Measurements from ENCODE around the gene MDP1.
A peak's percentile ranks its signal among the peaks of the same experiment; 100 is the strongest.

MDP1 gene

DNA sequence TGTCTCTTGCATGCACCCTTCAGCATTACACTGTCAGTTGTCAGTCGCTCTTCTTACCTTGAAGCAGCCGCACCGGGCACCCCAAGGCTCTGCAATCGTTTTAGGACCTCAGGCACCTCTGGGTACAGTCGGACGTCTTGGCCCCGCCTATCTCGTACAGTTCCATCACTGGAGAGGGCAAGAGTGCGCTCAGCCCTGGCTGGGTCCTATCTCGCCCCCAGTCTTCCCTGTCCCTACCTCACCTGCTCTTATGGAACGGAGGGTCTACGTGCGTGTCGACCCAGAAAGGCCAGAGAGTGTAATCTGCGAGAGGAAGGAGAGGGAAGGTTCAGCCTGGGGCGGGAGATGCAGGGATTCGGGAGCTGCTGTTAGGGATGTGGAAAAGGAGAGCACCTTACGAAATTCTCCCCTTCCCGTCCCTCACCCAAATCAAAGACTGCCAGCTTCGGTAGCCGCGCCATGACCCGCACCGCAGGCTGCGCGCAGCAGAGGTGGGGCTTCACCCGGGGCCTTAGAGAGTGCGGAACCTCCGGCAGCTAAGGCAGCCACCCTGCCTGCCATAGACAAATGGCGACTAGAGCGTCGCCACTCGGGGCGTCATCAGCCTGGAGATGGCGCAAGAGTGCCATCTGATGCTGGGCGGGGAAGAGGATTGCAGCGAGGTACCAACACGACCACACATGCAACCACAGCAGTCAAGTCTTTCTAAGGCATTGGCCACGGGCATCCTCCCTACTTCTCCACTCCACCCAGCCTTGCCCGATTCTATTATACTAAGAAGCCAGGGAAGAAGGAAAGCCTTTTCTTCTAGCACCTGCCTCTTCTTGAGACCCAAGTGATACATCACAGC is at the start of gene MDP1:
Gene MDP1, minus strand, starts transcription at position 572 of the 850 bp plus-strand sequence. Its CDS starts 111 bp downstream, at position 461.
- DNase-seq: peak; percentile 85 to 89

DNA sequence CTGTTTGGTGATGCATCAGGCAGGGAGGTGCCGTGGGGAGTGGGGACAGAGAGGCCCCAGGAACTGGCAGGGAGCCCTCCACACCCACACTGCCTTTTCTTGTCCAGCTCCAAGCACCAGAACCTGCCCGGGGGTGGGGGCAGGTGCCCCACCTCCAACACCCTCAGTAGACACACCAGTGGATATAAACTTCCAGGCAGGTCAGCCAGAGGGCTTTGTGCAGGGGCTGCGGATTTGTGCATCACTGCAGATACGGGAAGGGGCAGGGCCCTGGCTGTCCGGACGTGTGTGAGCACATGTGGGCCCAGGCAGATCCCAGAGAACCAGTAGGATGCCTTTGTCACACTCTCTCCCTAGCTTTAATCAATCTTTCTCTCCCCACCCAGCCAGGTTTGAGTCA is 48.4 kb upstream of the MDP1 start:
- no peak for DNase-seq

- DNase-seq: no peak
These were observed 48.0 kb upstream of the MDP1 start for GRCh38 chr14:24263848-24264247.

GRCh38 chr14:24262821-24263733 is 47.2 kb upstream of the MDP1 start, which contains the start of gene TGM1:
TSS of gene TGM1 (minus strand) at chr14:24263177. CDS start at chr14:24262352, 825 bp downstream.
- DNase-seq: no peak

DNA sequence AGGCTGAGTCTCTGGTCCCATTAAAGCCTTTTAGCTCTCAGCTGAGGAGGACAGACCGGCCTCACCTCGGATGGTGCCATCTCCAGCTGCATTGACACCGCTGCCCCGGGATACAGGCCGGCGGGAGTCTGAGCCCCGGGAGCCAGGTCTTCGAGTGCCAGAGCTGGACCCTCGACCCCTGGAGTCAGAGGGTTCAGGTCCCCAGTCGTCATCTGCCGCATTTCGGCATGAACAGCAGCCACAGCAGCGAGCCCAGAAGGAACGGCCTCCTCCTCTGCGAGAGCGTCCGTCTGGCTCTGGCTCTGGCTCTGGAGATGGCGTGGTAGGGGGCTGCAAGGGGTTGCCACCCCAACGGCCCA is 46.1 kb upstream of the MDP1 start:
- DNase-seq: no peak

DNA sequence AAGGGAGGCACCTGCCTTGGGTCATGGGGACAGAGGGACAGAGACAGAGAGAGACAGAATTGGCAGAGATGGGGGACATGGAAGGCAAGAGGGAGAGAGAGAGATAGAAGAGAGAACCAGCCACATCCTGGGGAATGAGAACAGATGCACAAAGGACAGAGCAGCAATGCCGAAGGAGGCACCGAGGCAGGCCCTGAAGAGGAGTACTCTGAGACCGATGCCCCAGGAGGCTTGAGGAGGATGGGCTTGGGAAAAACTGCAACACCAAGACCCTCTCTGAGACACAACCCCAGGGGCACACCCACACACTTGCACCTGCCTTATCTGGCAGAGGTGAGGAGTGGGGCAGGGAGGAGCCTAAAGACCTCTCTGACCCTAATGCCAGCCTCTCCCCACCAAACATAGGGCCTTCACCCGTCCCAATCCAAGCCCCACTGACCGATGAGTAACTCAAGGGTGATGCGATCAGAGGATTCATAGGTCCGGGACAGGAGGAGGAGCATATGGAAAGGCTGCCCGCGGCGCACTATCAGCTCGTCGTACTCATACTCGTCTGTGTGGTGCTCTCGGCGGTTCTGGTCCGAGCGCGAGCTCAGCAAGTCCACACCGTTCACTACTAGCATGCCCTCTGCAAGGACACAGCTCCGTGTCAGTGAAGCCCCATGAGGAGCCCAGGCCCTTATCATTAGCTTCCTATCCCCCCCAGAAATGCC is 45.5 kb upstream of the MDP1 start:
- DNase-seq: no peak

GRCh38 chr14:24260780-24261157 is 44.9 kb upstream of the MDP1 start:
- no peak for DNase-seq

GRCh38 chr14:24260026-24260779 is 44.3 kb upstream of the MDP1 start:
- no peak for DNase-seq

DNA sequence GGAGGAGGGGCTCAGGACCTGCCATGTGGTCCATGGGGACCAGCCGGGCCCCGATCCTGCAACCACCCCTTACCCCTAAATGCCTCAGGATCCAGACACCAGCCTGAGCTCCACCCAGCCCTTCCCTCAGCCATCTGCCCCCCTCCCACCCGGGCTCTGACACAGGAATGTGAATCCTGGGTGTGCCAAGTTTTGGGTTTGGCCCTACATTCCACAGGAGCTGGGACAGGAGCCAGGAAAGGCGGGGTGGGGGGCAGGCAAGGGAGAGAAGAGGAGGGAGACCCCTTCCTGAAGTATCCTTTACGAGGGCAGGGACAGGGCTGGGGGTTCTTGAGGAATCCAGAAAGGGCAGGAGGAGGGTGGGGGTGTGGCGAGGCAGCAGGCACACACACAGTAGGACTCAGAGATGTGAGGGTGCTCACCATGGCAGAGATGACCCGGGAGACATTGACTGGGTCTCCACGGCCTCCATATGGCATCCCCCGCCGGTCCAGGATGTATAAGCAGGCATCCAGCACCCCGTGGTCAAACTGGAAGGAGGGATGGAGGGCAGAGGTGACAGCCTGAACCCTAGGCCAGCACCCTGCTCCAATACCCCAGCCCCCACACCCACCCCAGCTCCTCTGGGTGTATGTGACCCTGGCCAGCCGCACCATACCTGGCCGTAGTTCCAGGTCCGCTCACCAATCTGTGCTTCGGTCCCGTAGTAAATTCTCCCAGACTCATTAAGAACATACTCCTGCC is 43.6 kb upstream of the MDP1 start:
- DNase-seq: no peak

DNA sequence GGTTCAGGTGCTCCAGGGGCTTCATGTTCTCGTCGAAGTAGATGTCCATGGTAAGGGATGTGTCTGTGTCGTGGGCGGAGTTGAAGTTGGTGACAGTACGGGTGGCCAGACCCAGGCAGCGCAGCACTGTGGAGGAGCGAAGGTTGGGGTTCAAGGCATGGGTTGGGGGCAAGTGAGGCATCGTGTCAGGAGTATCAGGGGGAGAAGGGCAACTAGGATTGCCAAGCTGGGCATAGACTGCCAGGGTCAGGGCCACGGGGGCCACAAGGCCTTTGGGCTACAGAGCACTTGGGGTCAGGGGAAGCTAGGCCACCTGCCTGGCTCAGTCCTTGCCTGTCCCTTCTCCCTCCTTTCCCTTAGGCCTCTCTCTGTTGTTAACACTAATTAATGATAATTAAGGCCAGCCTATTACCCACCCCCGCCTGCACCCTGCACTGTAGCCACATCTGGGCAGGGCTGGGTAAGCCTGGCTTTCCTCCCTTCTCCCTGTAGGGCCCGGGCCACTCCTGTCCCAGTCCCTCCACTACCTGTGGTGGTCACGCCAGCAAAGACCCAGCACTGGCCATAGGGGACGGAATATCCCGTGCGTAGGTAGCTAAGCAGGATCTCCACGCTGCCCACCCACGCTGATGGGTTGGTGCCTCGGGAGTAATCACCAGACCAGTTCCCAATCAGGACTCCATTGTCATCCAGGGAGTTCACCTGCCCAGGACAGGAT is 42.8 kb upstream of the MDP1 start:
- no peak for DNase-seq

DNA sequence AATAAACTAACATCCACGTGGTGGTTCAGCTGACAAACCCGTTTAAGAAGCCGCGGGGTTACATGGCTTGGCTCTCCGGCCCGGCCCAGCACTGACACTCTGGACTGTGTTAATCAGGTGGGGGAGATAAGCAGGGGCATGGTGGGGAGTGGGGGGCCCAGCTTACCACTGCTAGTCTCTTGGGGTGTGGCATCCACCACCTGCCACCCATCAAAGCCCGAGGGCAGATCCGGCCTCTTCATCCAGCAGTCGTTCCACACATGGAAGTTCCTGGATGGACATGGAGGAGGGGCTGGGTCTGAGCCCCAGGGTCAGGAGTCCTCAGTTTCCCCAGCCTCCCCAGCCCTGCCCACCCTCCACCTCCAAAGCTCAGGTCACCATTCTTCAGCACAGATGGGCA is 42.3 kb upstream of the MDP1 start:
- no peak for DNase-seq

GRCh38 chr14:24256960-24257359 is 41.1 kb upstream of the MDP1 start:
- DNase-seq: no peak

DNA sequence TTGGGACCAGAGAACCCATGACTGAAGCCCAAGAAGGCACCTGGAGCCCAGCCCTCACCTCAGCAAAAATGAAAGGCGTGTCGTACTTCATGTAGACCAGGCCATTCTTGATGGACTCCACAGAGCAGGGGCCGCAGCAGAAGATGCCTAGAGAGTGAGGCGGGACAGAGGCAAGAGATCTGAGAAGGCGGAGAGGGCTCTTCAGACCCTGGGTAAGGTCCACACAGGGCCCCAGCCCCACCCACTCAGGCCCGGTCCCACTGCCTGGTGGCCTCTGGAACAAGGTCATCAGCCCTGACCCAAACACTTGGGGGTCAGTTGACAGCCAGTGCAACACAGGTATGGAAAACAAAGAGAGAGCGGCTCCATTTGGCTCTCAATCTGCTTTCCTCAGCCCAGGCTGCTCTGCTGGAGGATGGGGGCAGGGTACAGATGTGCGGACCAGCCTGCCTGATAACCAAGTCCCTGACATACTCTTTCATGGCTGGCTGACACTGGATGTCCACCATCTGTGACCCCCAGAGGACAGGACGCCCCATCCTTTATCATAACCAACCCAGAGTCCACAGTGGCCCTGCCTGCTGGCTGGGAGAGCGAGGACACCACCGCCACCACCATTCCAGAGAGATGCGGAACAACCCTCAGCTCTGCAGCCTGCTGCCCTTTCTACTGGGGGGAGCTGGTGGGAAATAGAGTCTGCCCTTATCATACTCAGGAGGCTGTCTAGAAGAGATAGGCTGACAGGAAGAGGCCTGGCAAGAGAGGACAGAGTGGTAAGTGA is 40.3 kb upstream of the MDP1 start:
- no peak for DNase-seq

DNA sequence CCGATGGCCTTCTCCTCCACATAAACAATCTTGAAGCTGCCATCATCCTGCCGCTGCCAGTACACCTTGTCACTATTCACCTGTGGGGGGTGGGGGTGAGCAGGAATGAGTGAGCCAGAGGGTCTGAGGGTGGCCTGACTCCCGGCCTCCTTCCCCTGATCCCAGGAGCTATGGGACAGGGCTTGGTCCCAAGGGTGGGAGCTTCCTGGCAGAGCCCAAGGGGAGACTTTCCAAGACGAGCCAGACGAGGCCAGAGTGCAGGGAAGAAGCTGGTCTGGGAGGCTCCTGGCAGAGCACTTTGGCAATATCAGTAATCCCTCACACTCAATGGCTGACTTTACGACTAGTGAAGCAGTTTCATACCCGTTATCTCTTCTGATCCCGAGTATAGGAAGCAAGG is 39.6 kb upstream of the MDP1 start:
- no peak for DNase-seq

DNA sequence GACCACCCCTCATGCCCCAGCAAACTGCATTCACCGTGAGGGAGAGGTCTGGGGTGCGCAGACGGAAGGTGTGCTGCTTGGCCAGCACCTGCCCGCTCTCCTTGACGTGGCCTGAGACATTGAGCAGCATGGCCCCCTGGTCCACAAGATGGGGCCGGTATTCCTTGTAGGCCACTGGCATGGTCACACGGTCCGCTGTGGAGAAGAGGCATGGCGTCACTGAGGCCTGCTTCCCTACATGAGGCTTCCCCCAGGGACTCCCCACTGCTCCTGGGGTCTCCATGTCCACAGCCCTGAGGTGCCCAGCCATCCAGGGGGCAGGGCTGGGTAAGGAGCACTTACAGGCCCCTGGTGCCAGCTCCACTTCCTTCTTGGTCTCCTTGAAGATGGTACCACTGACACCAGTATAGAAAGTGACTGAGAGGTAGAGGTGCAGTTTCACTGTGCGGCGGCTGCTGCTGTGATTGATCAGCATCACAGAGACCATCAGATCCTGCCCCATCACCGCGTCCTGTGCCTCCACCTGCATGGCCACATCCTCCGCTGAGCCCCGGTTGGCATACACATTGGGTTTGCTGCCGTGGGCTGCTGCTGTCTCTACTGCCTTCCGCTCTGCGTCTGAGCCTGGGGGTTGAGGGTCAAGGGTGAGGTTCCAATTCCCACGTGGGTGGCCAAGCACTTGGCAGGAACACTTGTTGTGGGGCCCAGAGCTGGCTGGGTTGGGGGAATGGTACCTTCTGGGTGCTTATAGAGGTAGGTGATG is 38.9 kb upstream of the MDP1 start:
- no peak for DNase-seq

DNA sequence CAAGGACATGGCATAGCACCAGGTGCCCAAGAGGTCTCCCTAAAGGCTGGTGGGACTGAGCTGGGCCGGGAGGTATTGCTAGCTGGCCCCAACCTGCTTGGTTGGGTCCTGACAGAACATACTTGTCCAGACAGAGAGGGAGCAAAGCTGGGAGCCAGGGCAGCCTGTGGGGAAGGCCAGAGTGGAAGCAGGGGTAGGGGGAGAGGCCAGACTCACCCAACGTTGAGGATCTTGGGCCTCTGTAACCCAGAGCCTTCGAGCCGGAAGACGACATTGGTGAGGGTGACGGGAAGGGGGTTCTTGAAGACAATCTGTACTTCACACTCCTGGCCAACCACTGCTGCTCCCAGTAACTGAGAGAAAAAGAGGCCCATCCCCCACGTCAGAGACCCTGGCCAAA is 38.1 kb upstream of the MDP1 start:
- no peak for DNase-seq

DNA sequence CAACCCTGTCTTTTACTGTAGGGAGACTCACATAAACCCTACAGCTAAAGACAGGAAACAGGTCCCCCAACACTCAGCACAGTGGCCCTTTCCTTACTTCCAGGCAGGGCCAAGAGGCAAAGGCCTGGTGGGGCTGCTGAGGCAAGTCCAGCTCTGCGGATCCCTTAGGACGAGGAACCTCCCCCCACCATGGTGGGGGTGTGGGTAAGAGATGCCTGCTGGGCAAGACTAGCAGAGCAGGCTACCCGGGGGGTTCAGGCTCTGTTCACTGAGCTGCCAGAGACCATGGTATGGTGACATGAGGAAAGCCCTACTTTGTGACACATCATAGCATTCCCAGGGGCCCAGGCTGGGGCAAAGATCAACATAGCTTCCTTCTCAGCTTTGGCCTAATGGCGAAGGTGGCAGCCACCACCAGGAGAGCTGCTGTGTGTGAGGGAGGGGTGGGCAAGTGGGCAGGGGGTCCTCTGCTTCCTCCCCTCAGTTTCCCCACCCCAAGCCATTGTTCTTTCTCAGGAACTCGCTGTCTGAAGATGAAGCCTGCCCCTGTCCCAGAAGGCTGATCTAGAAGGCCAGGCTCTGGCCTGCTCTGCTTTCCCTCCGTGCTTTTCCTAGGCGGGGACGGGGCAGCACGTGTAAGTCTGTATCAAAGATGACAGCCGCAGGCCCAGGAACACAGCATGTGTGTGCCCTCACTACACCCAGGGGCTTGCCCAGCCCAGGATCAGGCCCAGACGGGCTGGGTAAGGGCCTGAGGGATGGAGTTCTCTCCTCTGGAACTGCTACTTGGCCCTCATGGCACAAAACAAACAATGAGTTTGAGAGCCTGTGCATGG is 36.6 kb upstream of the MDP1 start:
- DNase-seq: no peak

- no peak for DNase-seq
These were observed 36.0 kb upstream of the MDP1 start for GRCh38 chr14:24251880-24252288.

Data from activated T-cell treated with anti-CD3 and anti-CD28 coated beads, Interleukin-2, amount 50 U/mL, for 48 hours (primary cell).